Heart left ventricle (tissue), 13 donors: ENCODE data around the gene ITGA3.

Source experiments
- POLR2A ChIP-seq, 2 donors: fragments of 450-650 bp; IDR thresholded peaks; one replicate each; pipeline ENCODE4 v1.6.1; 2017; ENCODE audit warnings: antibody characterized with exemption in 2 of 2, mild to moderate bottlenecking in 2 of 2, moderate library complexity in 2 of 2
- TF ChIP-seq, protein P1 (sequence below), 12 donors: fragments of 200-600 bp; sonication (generic) in 4 of 12; IDR thresholded peaks; one replicate each; pipeline versions ENCODE4 v1.5.0 to v1.8.0; 2018 to 2022; ENCODE audit warnings: antibody characterized with exemption in 12 of 12, mild to moderate bottlenecking in 5 of 12
- donor health status: ischemic (EF 13 %, LVEDD 7.1; RV severe dilation, severe dysfunction).
- donor health status: DM: no; HTN: yes; CAD: no.
- donor health status: DM: no; HTN: no; CAD: no.
- donor health status: ischemic (EF 25% LVEDD 6.9; RV normal size, moderate dysfunction).
- donor health status: ischemic (EF 25% LVEDD 5.7; RV mildly dilated, moderate dysfunction).
- donor health status: ischemic (EF 35%, LVEDD 5.7; RV mildly dilated, moderate dysfunction).
- donor health status: nonischemic (EF 11% LVEDD 7.7; RV severe dilation, severe dysfunction).
- donor health status: DM: yes; HTN: yes; CAD: no.
- donor health status: PGD.
- donor health status: ischemic (EF 29% LVEDD 5.4; RV normal size, mild dysfunction).
- donor health status: nonischemic (EF 23%, LVEDD 6.1; RV moderate dilation, normal function).

GRCh38 chr17:50128441-50129352 lies 72.8 kb downstream of the ITGA3 start:
- TF ChIP-seq, protein P1, sequence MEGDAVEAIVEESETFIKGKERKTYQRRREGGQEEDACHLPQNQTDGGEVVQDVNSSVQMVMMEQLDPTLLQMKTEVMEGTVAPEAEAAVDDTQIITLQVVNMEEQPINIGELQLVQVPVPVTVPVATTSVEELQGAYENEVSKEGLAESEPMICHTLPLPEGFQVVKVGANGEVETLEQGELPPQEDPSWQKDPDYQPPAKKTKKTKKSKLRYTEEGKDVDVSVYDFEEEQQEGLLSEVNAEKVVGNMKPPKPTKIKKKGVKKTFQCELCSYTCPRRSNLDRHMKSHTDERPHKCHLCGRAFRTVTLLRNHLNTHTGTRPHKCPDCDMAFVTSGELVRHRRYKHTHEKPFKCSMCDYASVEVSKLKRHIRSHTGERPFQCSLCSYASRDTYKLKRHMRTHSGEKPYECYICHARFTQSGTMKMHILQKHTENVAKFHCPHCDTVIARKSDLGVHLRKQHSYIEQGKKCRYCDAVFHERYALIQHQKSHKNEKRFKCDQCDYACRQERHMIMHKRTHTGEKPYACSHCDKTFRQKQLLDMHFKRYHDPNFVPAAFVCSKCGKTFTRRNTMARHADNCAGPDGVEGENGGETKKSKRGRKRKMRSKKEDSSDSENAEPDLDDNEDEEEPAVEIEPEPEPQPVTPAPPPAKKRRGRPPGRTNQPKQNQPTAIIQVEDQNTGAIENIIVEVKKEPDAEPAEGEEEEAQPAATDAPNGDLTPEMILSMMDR (IDR thresholded peaks at IDR 0.05): no peak
- TF ChIP-seq POLR2A (IDR thresholded peaks at IDR 0.05): no peak
